ENCODE results near the gene FAM219A.

Gene FAM219A

DNA sequence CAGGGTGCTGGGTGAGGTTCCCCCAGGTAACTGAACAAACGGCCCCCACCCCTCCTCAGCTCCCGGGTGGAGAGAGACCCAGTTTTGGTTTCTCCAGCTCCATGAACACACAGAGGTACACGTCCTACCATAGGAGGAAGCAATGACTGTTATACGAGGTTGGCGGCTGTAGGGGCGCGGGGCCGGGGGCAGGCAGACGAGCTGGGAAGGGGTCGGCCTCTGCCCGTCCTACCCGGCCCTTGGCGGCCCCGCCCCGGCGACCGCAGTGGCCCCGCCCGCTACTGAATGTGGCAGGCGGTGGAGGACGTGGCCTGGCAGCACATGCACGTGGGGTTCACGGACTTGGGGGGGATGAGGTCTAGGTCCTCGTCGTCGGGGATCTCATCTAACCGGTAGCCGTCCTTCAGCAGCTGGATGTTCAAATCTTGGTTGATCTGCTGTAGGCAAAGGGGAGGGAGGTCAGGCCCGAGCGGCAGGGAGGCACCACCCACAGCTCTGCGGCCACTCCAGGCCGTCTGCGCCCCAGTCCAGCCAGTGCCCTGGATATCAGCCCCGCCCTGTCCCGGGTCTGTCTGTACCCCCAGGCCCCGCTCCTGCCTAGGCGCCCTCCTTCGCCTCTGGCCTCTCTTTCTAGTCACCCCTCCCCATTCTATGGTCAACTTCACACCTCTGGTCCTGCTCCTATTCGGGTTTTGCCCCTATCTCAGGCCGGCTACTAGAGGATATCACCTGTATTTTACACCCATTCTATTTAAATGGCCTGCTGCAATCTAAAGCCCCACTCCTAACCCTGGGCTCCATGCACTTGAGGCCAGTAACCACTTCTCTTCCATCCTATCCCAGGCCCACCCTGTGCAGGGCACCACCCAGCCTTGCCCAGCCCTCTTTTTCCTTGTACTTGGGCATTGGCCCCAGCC, 57.4 kb downstream of the FAM219A start:
- no peak for DNase-seq (ENCODE audit: low read depth in 2 of 2)

GRCh38 chr9:34400275-34400674, 58.1 kb downstream of the FAM219A start:
- DNase-seq (ENCODE audit: low read depth in 2 of 2) = no peak

GRCh38 chr9:34399729-34400128, 58.6 kb downstream of the FAM219A start:
- no peak for DNase-seq (ENCODE audit: low read depth in 2 of 2)

DNA sequence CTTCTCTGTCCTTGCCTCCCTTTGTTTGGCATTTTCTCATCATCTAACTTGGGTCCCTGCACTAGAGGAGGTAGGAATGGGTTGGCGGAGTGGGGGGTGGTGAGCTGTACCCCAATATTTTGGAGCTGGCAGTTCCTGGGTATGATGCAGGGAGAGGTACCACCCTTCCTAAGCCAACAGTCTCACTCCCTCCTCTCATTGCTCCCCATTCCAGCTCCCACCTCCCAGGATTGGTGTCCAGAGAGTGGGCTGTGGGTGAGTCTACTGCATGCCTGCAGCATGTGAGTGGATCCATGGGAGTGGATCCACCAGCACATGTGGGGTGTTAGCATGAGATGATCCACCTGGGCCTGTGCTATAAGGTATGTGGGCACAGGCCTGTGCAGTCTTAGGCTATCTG, 59.5 kb downstream of the FAM219A start:
- no peak for DNase-seq (ENCODE audit: low read depth in 2 of 2)

DNA sequence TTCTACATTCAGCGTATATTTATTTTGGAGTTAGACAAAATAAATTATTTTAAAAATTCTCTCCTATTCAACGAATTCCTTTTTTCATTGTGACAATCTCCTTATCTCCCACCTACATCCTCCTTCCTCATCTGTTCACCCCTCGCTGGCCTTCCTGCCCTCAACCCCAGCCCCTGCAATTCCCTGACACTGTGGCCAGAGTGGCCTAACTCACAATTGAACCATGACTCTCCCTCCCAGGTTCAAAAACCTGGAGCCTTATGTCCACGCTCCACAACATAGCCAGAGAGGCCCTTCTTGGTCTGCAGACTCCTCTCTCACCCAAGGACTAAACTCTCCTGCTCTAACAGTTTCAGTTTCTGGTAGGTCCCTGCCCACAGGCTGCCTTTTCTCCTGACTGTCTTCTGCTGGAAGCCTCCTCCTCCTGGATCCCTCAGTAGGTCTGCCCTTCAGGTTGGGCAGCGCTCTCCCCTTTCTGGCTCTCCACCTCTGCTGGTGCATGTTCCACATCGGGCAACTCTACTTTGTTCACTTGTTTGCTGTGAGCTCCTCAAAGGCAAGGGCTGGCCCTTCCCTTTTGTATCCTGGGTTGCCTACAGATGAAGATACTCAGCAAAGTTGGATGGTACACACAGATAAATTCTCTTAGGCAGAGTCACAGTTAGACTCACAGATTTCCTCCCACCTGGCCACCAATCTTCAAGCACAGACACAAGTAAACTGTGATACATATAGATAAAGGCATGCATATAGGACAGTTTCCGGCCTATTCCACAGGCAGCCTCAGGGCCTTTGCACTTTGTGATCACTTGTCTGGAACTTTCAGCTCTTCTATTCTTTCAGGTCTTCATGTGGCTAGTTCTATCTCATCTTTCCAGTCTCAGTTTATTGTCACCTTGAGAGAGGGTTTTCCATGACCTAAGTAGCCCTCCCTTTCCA, 61.8 kb downstream of the FAM219A start:
- DNase-seq (ENCODE audit: low read depth in 2 of 2) = no peak

- DNase-seq (ENCODE audit: low read depth in 2 of 2) = no peak
Observed at GRCh38 chr9:34392511-34392910, 65.9 kb downstream of the FAM219A start.

DNA sequence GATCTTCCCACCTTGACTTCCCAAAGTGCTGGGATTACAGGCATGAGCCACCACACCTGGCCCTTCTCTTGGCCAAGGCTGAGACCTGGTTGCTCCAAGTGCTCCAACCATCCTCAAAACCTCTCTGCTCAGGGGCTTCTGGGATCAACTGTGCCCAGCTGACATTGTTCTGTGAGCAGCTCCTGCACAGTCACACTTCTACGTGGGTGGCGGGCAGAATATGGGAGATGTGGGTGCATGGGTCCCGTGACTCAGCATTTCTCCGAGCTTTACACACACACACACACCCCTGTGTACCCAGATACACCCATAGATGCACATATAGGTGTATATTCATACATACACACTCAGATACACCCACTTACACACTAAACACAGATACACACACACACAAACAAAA, 71.1 kb downstream of the FAM219A start:
- DNase-seq (ENCODE audit: low read depth in 2 of 2) = no peak

DNA sequence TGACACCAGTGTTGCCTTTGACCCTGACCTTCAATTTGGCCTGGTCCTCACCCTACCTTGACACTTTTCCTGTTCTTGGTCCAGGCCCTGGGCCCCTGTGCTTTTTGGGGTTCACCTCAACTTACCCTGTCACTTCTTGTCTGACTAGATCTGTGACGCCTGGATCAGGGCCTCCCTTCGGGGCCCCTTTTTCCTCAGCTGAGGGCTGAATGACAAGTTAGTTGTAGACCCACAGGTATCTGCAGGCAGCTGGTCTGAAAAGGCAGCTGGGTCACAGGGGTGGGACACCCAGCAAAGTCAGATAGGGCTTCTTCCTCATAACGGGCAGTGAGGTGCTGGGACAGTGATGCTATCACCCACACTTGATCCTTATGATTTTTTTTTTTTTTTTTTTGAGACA, 71.7 kb downstream of the FAM219A start:
- DNase-seq (ENCODE audit: low read depth in 2 of 2) = no peak

- no peak for DNase-seq (ENCODE audit: low read depth in 2 of 2)
Observed at GRCh38 chr9:34385561-34386230, 72.7 kb downstream of the FAM219A start.

- no peak for DNase-seq (ENCODE audit: low read depth in 2 of 2)
Observed at GRCh38 chr9:34384368-34385165, 73.8 kb downstream of the FAM219A start.

DNA sequence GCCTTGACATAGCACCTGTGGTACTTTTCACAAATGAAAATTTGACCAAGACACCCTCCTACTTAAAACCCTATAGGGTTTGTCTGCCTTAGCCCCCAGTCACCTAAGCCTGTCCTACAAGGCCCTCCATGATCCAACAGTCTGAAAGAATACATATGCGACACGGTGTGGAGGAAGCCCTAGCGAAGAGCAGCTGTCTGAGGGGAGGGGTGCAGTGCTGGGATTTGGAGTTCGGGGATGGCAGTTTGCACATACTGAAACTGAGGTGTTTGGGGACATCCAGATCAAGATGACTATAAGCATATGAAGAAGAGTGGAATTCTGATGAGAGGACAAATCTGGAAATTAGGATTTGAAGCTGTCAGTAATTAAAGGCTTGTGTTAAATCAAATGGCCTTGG, 74.5 kb downstream of the FAM219A start:
- DNase-seq (ENCODE audit: low read depth in 2 of 2) = no peak

DNA sequence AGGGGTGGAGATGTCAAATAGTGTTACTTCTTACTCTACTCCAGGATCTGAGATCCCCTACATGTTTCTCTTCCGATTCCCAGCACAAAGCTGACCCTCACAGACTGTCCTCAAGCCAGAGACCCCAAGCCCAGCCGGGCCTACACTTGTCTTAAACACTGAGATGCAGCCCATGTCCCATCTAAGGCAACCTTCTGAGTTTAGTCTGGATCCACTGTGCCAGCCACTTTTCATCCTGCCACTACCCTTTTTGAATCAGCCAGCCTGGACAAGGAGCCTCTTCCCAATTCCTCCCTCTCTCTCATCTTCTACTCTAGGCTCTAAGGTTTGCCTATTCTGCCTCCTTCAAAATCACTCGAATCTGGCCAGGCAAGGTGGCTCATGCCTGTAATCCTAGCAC, 75.5 kb downstream of the FAM219A start:
- no peak for DNase-seq (ENCODE audit: low read depth in 2 of 2)

DNA sequence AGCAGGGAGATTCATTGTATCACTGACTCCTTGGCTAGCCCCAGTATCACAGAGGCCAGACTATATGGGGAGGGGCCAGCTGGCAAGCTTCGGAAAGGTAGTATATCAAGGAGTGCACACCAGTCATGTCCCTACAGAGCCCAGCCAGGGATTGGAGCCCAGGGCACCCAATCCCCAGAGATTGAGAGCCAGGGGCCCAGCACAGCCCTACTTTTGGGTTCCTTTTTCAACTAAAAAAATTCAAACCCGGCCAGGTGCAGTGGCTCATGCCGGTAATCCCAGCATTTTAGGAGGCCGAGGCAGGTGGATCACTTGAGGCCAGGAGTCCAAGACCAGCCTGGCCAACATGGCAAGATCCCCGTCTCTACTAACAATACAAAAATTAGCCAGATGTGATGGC, 76.3 kb downstream of the FAM219A start:
- no peak for DNase-seq (ENCODE audit: low read depth in 2 of 2)

GRCh38 chr9:34381323-34381722, 77.0 kb downstream of the FAM219A start:
- no peak for DNase-seq (ENCODE audit: low read depth in 2 of 2)

DNA sequence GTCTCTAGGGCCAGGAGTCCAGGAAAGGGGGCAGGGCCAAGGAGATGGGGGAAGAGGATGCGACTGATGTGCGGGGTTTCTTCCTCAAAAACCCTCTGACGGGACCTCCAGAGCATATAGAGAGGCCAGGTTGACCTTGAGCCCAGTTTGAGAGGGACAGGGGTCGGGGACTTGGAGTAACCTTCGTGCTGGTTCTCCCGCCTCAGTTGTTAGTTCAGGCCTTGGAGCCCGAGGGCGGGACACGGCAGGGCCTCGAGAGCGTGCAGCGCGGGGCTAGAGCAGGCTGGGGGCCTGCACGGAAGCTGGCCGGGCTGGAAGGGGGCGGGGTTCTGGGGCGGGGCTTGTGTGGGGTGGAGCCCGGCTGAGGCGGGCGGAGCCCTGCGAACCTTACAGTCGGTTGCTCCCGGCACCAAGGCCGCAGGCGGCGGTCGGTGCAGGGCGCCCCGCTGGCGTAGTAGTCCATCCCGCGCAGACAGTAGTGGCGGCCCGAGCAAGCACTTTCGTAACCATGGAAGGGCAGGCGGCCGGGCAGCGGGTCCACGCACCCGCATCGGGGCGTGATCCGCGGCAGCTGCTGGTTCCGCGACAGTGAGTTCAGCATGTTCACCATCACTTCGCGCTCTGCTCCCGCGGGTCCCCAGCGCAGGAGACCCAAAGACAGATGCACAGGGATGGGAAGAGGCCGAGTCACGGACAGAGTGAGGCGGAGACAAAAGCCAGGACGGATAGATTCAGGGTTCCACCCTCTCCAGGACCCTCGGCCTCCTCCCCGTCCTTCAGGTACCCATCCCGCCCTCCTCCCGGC, 77.7 kb downstream of the FAM219A start:
- DNase-seq (ENCODE audit: low read depth in 2 of 2) = peak; percentile 60 to 70

GRCh38 chr9:34380034-34380510, 78.3 kb downstream of the FAM219A start:
- no peak for DNase-seq (ENCODE audit: low read depth in 2 of 2)

- peak; percentile 78 to 80 for DNase-seq (ENCODE audit: low read depth in 2 of 2)
Observed at GRCh38 chr9:34379334-34380033, 78.9 kb downstream of the FAM219A start.

GRCh38 chr9:34378376-34379060, 79.9 kb downstream of the FAM219A start:
- no peak for DNase-seq (ENCODE audit: low read depth in 2 of 2)

GRCh38 chr9:34377404-34377746, 81.0 kb downstream of the FAM219A start:
- no peak for DNase-seq (ENCODE audit: low read depth in 2 of 2)

Measured in stimulated activated CD8-positive, alpha-beta memory T cell treated with anti-CD3 and anti-CD28 coated beads, Interleukin-15, amount 100 ng/mL, for 48 hours (primary cell).